BLaER1 treated with 17β-estradiol and CSF1 and Interleukin-3, amounts not matched to agents 10 nM and 100 nM (cell line): ENCODE measurements around the gene GRIK2.

Source experiments
- H3K27ac ChIP-seq, 11 experiments: shearing (Covaris generic); formaldehyde crosslinking; 2 replicates each; pipeline ENCODE4 v1.8.1; 2022
- H3K27me3 ChIP-seq, 11 experiments: shearing (Covaris generic); formaldehyde crosslinking; 2 replicates each; pipeline ENCODE4 v1.8.1; 2022
- H3K36me3 ChIP-seq, 11 experiments: shearing (Covaris generic); formaldehyde crosslinking; 2 replicates each; pipeline ENCODE4 v1.8.1; 2022
- H3K4me1 ChIP-seq, 10 experiments: shearing (Covaris generic); formaldehyde crosslinking; 2 replicates each; pipeline ENCODE4 v1.8.1; 2022
- H3K4me2 ChIP-seq, 11 experiments: shearing (Covaris generic); formaldehyde crosslinking; 2 replicates each; pipeline ENCODE4 v1.8.1; 2022
- H3K4me3 ChIP-seq, 10 experiments: shearing (Covaris generic); formaldehyde crosslinking; 2 replicates each; pipeline ENCODE4 v1.8.1; 2022
- H3K9ac ChIP-seq, 11 experiments: shearing (Covaris generic); formaldehyde crosslinking; 2 replicates each; pipeline ENCODE4 v1.8.1; 2022
- H3K9me3 ChIP-seq, 11 experiments: shearing (Covaris generic); formaldehyde crosslinking; replicated peaks in 1 of 11; 2 replicates each; pipeline ENCODE4 v1.8.1; 2022
- H4K20me1 ChIP-seq, 11 experiments: shearing (Covaris generic); formaldehyde crosslinking; 2 replicates each; pipeline ENCODE4 v1.8.1; 2022
- Cebpa-rat ChIP-seq, 11 experiments: shearing (Covaris generic); IDR thresholded peaks; 2 replicates each; pipeline ENCODE4 v1.8.1; 2022

Gene GRIK2

GRCh38 chr6:102114402-102114801, 720.9 kb downstream of the GRIK2 start:
- Histone ChIP-seq H3K4me2 (no peak overlapping the region), H3K4me3 (no peak overlapping the region), H3K4me1 (no peaks in the 10 kb centered on the region), H4K20me1 (no peaks in the 10 kb centered on the region), H3K27me3 (no peaks in the 10 kb centered on the region), H3K27ac (no peak overlapping the region), H3K36me3 (no peaks in the 10 kb centered on the region), H3K9ac (no peak overlapping the region), H3K9me3 (no peaks in the 10 kb centered on the region)
- no peak for TF ChIP-seq Cebpa-rat (IDR thresholded peaks at IDR 0.05)

GRCh38 chr6:102115911-102116310, 722.4 kb downstream of the GRIK2 start:
- Histone ChIP-seq H3K27me3 (no peaks in the 10 kb centered on the region), H3K9me3 (no peaks in the 10 kb centered on the region), H3K4me3 (no peak overlapping the region), H3K9ac (no peak overlapping the region), H3K27ac (no peak overlapping the region), H3K36me3 (no peaks in the 10 kb centered on the region), H4K20me1 (no peaks in the 10 kb centered on the region), H3K4me2 (no peak overlapping the region), H3K4me1 (no peaks in the 10 kb centered on the region)
- no peak for TF ChIP-seq Cebpa-rat (IDR thresholded peaks at IDR 0.05)

GRCh38 chr6:102118034-102118433, 724.5 kb downstream of the GRIK2 start:
- no peak overlapping the region for H3K27ac ChIP-seq
- no peaks in the 10 kb centered on the region for H3K27me3 ChIP-seq
- no peak overlapping the region for H3K4me2 ChIP-seq
- no peaks in the 10 kb centered on the region for H4K20me1 ChIP-seq
- no peak overlapping the region for H3K9ac ChIP-seq
- no peaks in the 10 kb centered on the region for H3K9me3 ChIP-seq
- no peak for TF ChIP-seq Cebpa-rat (IDR thresholded peaks at IDR 0.05)
- H3K4me1 ChIP-seq = no peaks in the 10 kb centered on the region
- H3K36me3 ChIP-seq = no peaks in the 10 kb centered on the region
- no peak overlapping the region for H3K4me3 ChIP-seq
